ENCODE results near the gene PHYHIPL.

PHYHIPL gene

DNA sequence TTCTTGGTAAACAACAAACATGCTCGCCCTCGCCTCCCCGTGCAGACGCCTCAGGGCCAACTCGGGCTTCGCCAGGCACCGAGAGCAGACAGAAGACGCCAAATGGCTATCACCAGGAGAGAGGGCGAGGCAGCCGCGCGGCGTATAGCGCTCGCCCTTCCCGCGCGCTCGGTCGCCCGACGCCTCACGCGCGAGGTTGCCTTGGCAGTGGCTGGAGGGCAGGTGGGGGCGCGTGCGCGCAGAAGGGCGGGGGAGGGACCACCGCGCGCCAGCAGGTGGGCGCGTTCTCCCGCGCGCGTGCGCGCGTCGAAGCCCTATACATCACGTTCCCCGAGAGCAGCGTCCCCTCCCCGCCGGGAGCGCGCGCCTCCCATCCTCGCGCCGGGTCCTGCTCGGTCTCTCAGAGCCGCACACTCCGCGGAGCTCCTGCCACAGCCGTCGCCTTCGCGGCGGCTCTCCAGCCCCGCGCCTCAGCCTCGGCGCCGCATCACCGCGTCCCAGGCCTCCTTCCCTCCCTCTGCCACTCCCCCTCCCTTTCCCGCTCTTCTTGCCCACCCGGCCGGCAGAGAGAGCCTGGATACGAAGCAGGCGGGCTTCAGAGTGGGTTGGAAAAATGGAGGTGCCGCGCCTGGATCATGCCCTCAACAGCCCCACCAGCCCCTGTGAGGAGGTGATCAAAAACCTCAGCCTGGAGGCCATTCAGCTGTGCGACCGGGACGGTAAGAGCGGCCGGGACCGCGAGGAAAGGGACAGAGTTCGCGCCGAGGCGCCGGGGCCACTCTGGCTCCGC lies at the start of gene PHYHIPL:
Gene PHYHIPL, plus strand, starts transcription at position 403 of the 790 bp plus-strand sequence. Its CDS starts 211 bp downstream, at position 614.
- DNase-seq = peak; percentile 74

GRCh38 chr10:59126991-59127390 lies 49.5 kb upstream of the PHYHIPL start:
- peak; percentile 36 for DNase-seq

DNA sequence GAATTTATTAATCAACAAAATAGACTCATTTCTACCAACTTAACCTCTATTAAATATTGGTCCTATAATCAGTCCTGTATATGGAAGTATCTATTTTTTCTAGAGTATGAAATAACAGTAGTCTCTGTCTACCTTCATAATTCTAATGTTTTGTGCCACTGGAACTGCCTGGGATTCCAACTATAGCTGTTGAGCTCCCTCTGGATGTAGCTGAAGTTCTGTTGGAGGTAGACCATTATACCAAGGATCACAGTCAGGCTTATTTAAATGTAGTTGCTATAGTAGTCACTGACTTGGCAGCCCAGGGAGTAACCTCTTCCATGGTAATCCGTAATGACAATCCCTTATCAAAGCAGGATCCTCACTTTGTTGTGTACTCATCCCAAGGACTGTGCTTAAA lies 48.5 kb upstream of the PHYHIPL start:
- DNase-seq = no peak

DNA sequence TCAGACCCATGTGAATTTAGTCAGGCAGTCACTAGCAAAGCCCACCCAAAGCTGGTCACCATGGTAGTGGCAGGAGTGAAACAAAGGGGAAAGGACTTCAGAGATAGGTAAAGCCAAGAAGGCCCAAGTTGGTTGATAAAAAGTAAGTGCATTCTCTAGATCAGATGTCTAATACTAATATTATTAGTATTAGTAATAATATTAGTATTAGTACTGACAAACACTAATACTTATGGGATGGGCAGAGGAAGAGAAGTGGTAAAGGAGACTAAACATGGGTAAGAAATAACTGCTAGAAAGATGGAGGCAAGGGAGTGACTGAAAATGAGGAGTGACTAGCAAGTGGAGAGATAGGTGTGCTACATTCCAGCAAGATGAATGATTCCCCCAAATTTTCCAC lies 46.6 kb upstream of the PHYHIPL start:
- DNase-seq = no peak

GRCh38 chr10:59131666-59132065 lies 44.8 kb upstream of the PHYHIPL start:
- no peak for DNase-seq

GRCh38 chr10:59133841-59134593 lies 42.4 kb upstream of the PHYHIPL start:
- no peak for DNase-seq

DNA sequence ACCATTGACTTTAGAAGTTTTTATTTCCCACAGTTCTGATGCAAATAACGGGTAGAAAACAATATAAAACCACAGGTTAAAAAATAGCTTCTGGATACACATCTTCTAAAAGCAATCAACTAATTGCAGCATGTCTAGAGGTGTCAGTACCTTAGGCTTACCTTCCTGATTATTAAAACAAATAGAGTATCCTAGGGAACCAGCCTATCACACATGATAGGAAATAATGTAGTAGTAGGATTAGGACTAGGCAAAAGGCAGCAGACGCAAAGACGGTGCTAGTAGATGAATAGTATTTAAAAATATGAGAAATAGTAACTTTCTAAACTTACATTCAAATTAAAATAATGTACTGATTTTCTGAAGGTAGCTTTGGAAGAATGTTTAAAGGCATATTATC lies 41.7 kb upstream of the PHYHIPL start:
- DNase-seq = no peak

DNA sequence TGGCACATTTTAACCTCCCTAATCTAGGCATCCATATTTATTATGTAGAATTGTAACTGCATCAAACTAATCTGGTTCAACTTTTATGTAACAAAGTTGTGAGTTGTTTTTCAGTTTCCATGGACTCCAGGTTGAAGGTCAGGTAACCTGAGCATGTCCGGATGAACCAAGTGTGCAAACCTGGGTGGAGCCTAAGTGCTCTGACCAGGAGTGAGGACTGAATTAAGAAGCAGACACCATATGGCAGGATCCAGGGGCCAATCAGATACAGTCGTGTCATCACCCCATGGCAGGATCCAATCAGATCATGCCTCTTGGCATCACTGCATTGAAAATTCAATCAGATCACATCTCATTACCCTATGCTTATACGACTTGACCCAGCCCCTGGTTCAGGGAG lies 41.2 kb upstream of the PHYHIPL start:
- no peak for DNase-seq

- no peak for DNase-seq
Observed at GRCh38 chr10:59138052-59138451, 38.4 kb upstream of the PHYHIPL start.

DNA sequence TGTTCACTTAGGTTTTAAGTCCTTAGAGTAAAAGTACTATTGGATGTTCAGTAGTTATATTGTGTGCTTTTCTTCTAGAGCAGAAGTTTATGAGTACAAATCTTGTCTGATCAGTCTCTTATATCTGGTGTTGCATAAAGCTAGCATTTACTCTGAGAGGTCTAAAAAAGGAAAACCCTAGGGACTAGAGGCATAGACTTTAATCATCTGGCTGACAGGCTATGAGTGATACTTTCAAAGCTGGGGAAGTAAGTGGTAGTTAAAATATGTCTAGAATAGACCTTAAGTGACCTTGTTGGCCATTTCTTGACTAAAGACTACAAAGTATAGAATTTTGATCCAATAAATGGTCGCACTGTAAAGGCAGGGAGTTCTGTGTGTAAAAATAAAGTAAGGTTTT lies 32.9 kb upstream of the PHYHIPL start:
- DNase-seq = no peak

GRCh38 chr10:59148701-59149100 lies 27.7 kb upstream of the PHYHIPL start:
- DNase-seq = no peak

- DNase-seq = no peak
Observed at GRCh38 chr10:59155556-59155955, 20.9 kb upstream of the PHYHIPL start.

GRCh38 chr10:59167512-59167911 lies 8.9 kb upstream of the PHYHIPL start:
- no peak for DNase-seq

DNA sequence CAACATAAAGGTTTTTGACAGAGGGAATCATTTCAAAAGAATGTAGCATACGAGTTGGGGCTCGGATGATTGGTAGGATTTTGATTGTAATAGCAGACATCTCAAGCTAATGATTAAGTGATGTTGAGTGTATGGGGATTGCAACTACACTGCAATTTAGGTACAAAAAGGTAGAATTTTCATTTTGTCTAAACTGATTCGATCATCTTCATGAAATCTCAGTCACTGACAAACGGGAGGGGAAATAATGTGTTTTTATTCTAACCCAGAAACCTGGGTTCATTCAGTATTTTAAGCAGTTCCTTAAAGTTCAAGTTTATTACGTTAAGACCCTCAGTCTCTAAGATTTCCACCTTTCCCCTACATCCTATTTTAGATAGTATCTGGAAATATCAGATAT lies 3.9 kb upstream of the PHYHIPL start:
- no peak for DNase-seq

DNA sequence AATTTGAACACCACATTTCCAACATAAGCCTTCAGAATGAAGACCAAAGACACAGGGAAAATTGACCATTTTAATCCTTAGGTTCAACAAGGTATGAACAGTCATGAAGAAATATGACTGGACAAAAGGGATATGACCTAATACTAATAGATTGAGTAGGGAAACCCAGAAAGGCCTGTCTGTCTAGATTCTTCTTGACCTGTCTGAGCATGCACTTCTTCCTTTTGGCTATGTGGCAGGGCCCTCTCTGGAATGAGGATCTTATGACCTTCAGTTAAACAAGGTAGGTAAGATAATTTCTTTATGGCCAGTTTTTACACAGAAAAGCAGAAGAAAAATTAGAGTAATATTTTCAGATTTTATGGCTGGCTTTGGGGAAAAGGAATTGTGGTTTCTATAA lies 3.0 kb upstream of the PHYHIPL start:
- no peak for DNase-seq

GRCh38 chr10:59175538-59176240 lies 754 bp upstream of the PHYHIPL start:
- peak; percentile 48 for DNase-seq

GRCh38 chr10:59177031-59177797 lies 771 bp downstream of the PHYHIPL start:
- peak; percentile 49 for DNase-seq

- DNase-seq = no peak
Observed at GRCh38 chr10:59177836-59178235, 1.4 kb downstream of the PHYHIPL start.

DNA sequence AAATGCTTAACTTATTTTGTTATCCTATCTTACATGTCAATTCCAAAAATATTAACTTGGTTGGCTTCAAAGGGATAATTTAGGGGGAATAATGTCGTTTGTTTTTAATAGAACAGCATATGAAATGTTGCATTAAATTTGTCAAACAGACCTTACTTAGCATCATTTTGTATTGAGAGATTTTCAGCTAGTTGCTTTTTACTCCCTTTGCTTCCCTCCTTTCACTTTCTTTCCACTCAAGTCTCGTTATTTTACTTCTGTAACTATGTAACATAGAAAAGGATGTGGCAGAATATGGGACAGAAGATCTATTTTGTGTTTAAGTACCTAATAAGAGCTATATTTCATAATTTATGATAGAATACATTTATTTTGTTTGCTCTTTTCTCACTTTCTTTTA lies 2.6 kb downstream of the PHYHIPL start:
- no peak for DNase-seq

DNA sequence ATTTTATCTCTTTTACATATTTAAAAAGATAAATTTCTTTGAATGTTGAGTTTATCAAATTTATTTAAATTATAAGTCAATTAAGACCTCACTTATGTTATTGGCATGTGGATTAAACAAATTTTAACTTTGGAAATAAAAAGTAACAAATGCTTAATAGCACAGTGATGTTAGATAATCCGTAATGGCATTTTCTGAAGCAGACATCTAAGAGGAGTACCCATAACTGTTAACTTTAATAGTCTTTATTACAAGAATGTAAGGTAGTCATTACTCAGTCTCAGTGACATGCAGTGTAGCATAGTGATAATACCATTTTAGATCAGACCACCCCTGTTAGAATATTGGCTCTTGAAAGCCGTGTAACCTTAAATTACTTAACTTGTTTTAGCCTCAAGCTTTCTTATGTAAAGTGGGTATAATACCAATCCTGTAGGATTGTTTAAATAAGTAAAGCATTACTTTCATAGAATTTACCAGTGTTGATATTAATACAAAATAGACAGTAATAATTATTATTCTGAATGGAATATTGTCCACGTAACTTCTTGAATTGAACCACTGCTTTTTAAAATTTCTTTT lies 4.3 kb downstream of the PHYHIPL start:
- DNase-seq = no peak

GRCh38 chr10:59181668-59182067 lies 5.2 kb downstream of the PHYHIPL start:
- DNase-seq = peak; percentile 54

GRCh38 chr10:59190332-59190731 lies 13.9 kb downstream of the PHYHIPL start:
- no peak for DNase-seq
